Tibial artery (tissue), 4 donors: ENCODE results near the gene SORCS2.
A peak's percentile ranks its signal among the peaks of the same experiment; 100 is the strongest.

Experiments
- DNase-seq, 2 donors: peaks; one replicate each; pipeline ENCODE4 v3.0.0-alpha.2; 2019
- H3K27ac ChIP-seq, 2 donors: fragments of 200-600 bp; sonication (generic) in 1 of 2; 1 replicate in 1 of 2; 2 replicates in 1 of 2; pipeline ENCODE4 v1.5.1; 2018 to 2019; ENCODE audit warnings: mild to moderate bottlenecking in 1 of 2
- H3K27me3 ChIP-seq, 2 donors: fragments of 200-600 bp; sonication (generic) in 1 of 2; one replicate each; pipeline versions ENCODE4 v1.5.1 to v1.6.0; 2016 to 2019
- H3K36me3 ChIP-seq, 3 donors: fragments of 200-600 bp; sonication (generic) in 2 of 3; one replicate each; pipeline ENCODE4 v1.5.1; 2016 to 2019; ENCODE audit warnings: mild to moderate bottlenecking in 2 of 3
- H3K4me1 ChIP-seq, 4 donors: fragments of 200-600 bp; sonication (generic) in 2 of 4; 1 replicate in 3 of 4; 2 replicates in 1 of 4; pipeline ENCODE4 v1.5.1; 2016 to 2019
- H3K4me3 ChIP-seq, 2 donors: fragments of 200-600 bp; sonication (generic) in 1 of 2; 1 replicate in 1 of 2; 2 replicates in 1 of 2; pipeline ENCODE4 v1.5.1; 2018 to 2019; ENCODE audit warnings: mild to moderate bottlenecking in 2 of 2
- H3K9me3 ChIP-seq, 3 donors: fragments of 200-600 bp; sonication (generic) in 1 of 3; one replicate each; pipeline ENCODE4 v1.5.1; 2016 to 2019
- intact Hi-C: fragments of 100-400 bp; cut with DNase I; formaldehyde crosslinking; loops from one replicate; pipeline ENCODE4 v1.15.0; 2023; ENCODE audit warnings: low total_unique reads
- TF ChIP-seq, protein P1 (sequence below), 2 experiments: fragments of 200-600 bp in 1 of 2; fragments of 450-650 bp in 1 of 2; IDR thresholded peaks; one replicate each; pipeline ENCODE4 v1.5.1; 2017 to 2019; ENCODE audit warnings: antibody characterized with exemption in 2 of 2, mild to moderate bottlenecking in 1 of 2, moderate library complexity in 1 of 2

SORCS2 gene

GRCh38 chr4:7383266-7383665 is 190.9 kb downstream of the SORCS2 start:
- Histone ChIP-seq H3K27me3 (peaks cover 0 to 4% of the 10 kb centered on the region in 2 donors), H3K9me3 (no peaks in the 10 kb centered on the region), H3K4me3 (no peak overlapping the region), H3K27ac (no peak overlapping the region), H3K4me1 (no peaks in the 10 kb centered on the region), H3K36me3 (no peaks in the 10 kb centered on the region)
- TF ChIP-seq, protein P1, sequence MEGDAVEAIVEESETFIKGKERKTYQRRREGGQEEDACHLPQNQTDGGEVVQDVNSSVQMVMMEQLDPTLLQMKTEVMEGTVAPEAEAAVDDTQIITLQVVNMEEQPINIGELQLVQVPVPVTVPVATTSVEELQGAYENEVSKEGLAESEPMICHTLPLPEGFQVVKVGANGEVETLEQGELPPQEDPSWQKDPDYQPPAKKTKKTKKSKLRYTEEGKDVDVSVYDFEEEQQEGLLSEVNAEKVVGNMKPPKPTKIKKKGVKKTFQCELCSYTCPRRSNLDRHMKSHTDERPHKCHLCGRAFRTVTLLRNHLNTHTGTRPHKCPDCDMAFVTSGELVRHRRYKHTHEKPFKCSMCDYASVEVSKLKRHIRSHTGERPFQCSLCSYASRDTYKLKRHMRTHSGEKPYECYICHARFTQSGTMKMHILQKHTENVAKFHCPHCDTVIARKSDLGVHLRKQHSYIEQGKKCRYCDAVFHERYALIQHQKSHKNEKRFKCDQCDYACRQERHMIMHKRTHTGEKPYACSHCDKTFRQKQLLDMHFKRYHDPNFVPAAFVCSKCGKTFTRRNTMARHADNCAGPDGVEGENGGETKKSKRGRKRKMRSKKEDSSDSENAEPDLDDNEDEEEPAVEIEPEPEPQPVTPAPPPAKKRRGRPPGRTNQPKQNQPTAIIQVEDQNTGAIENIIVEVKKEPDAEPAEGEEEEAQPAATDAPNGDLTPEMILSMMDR (IDR thresholded peaks at IDR 0.05): no peak
- intact Hi-C loops: no loop called here
- DNase-seq: peak; percentile 7 to 25

DNA sequence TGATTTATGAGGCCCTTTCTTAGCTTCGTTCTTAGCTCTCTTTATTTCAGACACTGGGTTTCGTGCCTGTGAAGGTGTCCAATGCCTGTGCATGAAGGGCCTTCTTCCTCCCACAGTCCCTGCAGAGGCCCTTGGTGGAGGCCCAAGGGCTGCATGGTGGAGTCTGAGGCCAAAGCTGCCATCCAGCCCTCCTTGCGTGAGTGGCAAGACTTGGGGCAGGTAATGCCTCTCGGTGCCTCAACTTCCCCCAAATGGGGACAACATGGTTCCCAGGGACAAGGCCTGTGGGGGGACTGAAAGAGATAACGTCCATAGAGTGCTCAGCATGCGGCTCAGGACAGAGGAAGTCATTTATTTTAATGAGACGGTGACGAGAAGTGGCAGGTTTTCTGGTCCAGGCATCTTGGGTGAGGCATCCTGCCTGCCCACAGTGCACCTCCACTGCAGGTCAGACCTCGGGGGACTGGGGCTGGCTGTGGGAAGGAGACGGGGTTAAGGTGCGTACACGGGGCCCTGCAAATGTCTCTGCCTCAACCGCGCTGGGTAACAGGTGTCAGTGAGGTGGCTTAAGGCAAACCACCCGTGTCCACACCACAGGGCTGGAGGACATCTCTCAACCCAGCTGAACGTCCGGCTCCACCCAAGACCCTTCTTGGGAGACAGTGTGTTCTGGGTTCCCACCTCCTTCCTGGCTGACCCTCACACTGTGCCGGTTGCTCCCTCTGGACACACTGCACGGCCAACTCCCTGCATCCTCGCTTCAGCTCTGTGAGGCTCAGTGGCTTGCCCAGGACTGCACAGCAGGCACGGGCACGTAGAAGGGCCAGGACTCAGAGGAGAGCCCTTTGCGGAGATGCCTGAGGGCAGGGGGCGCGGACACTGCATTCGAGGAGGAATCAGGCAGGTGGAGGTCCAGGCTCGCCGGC is 191.9 kb downstream of the SORCS2 start:
- intact Hi-C loops: no loop called here
- Histone ChIP-seq H3K4me1 (no peaks in the 10 kb centered on the region), H3K4me3 (no peak overlapping the region), H3K27me3 (peaks cover 0 to 4% of the 10 kb centered on the region in 2 donors), H3K36me3 (no peaks in the 10 kb centered on the region), H3K27ac (no peak overlapping the region), H3K9me3 (no peaks in the 10 kb centered on the region)
- TF ChIP-seq, protein P1 (IDR thresholded peaks at IDR 0.05): no peak
- DNase-seq: peak; percentile 3 to 54

- H3K36me3 ChIP-seq: no peaks in the 10 kb centered on the region
- peak; percentile 12 to 54 for DNase-seq
- no peaks in the 10 kb centered on the region for H3K9me3 ChIP-seq
- TF ChIP-seq, protein P1 (IDR thresholded peaks at IDR 0.05): no peak
- no peak overlapping the region for H3K27ac ChIP-seq
- peaks cover 0 to 4% of the 10 kb centered on the region in 2 donors for H3K27me3 ChIP-seq
- intact Hi-C loops: no loop called here
- H3K4me3 ChIP-seq: no peak overlapping the region
- no peaks in the 10 kb centered on the region for H3K4me1 ChIP-seq
Measured at GRCh38 chr4:7384929-7385890, 192.9 kb downstream of the SORCS2 start.

GRCh38 chr4:7387925-7388324 is 195.6 kb downstream of the SORCS2 start:
- Histone ChIP-seq H3K27me3 (peaks cover 0 to 12% of the 10 kb centered on the region in 2 donors), H3K27ac (no peak overlapping the region), H3K4me1 (no peaks in the 10 kb centered on the region), H3K36me3 (no peaks in the 10 kb centered on the region), H3K9me3 (no peaks in the 10 kb centered on the region), H3K4me3 (no peak overlapping the region)
- intact Hi-C loops: no loop called here
- peak; percentile 2 to 45 for DNase-seq
- TF ChIP-seq, protein P1 (IDR thresholded peaks at IDR 0.05): no peak

DNA sequence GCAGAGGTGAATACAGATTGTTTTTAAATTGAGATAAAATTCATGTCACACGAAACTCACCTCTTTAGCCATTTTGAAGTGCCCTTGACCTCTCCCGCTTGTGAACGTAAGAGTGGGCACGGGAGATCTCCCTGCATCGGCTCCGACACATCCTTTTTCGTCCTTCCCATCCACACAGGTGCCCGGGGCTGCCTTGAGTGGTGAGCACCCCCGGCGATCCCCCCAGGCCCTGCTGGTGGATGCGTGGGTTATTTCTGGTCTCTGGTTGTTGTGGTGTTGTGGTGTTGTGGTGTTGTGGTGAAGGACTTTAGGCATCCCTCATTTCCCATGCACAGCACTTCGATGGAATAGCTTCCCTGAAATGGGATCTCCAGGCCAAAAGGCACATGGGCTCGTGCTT is 196.3 kb downstream of the SORCS2 start:
- H3K36me3 ChIP-seq: no peaks in the 10 kb centered on the region
- DNase-seq: peak in 1 of 2 donors; percentile 13
- no peak overlapping the region for H3K4me3 ChIP-seq
- no peak overlapping the region for H3K27ac ChIP-seq
- H3K4me1 ChIP-seq: no peaks in the 10 kb centered on the region
- TF ChIP-seq, protein P1 (IDR thresholded peaks at IDR 0.05): no peak
- intact Hi-C loops: no loop called here
- peaks cover 0 to 15% of the 10 kb centered on the region in 2 donors for H3K27me3 ChIP-seq
- no peaks in the 10 kb centered on the region for H3K9me3 ChIP-seq
